ENCODE results near the gene ZNF462. TPM values are rescaled to one million over a fixed set of nuclear protein-coding genes. Genes with fewer than 3 reads are reported as not detected.

The ZNF462 gene
- total and polyA plus RNA-seq, 2 experiments from 2014 or later, result 40.0 to 101 TPM

- Histone ChIP-seq H3K27ac (ENCODE audit: low read depth) (peak overlapping the region; percentile 93), H3K27me3 (ENCODE audit: insufficient read depth) (no peaks in the 10 kb centered on the region), H3F3A (replicated peaks; ENCODE audit: low read depth) (no peaks in the 10 kb centered on the region), H3K4me2 (peak overlapping the region; percentile 33), H3K79me2 (replicated peaks; ENCODE audit: insufficient read depth) (peaks cover 100% of the 10 kb centered on the region), H3K4me3 (no peak overlapping the region), H2AFZ (no peak overlapping the region), H3K9me2 (ENCODE audit: insufficient read depth) (0 out of 2 replicates have a peak, but pooled peaks cover 5% of the 10 kb centered on the region), H4K20me1 (replicated peaks; ENCODE audit: insufficient read depth) (peaks cover 19% of the 10 kb centered on the region), H3K36me3 (ENCODE audit: insufficient read depth) (no peaks in the 10 kb centered on the region; the same call in 1 of the 2 replicates), H3K4me1 (ENCODE audit: insufficient read depth) (peaks cover 69% of the 10 kb centered on the region)
- peak; percentile 26 for ATAC-seq
- TF ChIP-seq NANOG (IDR thresholded peaks at IDR 0.05; ENCODE audit: borderline replicate concordance), result no peak
- no peak for TF ChIP-seq REST (IDR thresholded peaks at IDR 0.05; ENCODE audit: unreplicated experiment)
- TF ChIP-seq ZNF462 (CRISPR knock-in tag; IDR thresholded peaks at IDR 0.05), result no peak
- no peak for TF ChIP-seq CREB1 (CRISPR knock-in tag; IDR thresholded peaks at IDR 0.05; ENCODE audit: low read depth)
- TF ChIP-seq JUNB (IDR thresholded peaks at IDR 0.05; ENCODE audit: unreplicated experiment), result no peak
- TF ChIP-seq EZH2 (IDR thresholded peaks at IDR 0.05; ENCODE audit: low read depth, unreplicated experiment), result no peak
- TF ChIP-seq, protein P1, sequence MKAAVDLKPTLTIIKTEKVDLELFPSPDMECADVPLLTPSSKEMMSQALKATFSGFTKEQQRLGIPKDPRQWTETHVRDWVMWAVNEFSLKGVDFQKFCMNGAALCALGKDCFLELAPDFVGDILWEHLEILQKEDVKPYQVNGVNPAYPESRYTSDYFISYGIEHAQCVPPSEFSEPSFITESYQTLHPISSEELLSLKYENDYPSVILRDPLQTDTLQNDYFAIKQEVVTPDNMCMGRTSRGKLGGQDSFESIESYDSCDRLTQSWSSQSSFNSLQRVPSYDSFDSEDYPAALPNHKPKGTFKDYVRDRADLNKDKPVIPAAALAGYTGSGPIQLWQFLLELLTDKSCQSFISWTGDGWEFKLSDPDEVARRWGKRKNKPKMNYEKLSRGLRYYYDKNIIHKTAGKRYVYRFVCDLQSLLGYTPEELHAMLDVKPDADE (IDR thresholded peaks at IDR 0.05), result no peak
- TF ChIP-seq POLR2AphosphoS5 (IDR thresholded peaks at IDR 0.05; ENCODE audit: low read depth), result no peak
- TF ChIP-seq EZH2phosphoT487 (IDR thresholded peaks at IDR 0.05; ENCODE audit: unreplicated experiment), result no peak
- no peak for TF ChIP-seq ZNF114 (CRISPR knock-in tag; IDR thresholded peaks at IDR 0.05)
- TF ChIP-seq, protein P2, sequence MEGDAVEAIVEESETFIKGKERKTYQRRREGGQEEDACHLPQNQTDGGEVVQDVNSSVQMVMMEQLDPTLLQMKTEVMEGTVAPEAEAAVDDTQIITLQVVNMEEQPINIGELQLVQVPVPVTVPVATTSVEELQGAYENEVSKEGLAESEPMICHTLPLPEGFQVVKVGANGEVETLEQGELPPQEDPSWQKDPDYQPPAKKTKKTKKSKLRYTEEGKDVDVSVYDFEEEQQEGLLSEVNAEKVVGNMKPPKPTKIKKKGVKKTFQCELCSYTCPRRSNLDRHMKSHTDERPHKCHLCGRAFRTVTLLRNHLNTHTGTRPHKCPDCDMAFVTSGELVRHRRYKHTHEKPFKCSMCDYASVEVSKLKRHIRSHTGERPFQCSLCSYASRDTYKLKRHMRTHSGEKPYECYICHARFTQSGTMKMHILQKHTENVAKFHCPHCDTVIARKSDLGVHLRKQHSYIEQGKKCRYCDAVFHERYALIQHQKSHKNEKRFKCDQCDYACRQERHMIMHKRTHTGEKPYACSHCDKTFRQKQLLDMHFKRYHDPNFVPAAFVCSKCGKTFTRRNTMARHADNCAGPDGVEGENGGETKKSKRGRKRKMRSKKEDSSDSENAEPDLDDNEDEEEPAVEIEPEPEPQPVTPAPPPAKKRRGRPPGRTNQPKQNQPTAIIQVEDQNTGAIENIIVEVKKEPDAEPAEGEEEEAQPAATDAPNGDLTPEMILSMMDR (conservative IDR thresholded peaks at IDR 0.05; ENCODE audit: low read depth in 2 of 2), result no peak
- TF ChIP-seq ZNF331 (CRISPR knock-in tag; IDR thresholded peaks at IDR 0.05; ENCODE audit: low read depth), result no peak
- no peak for TF ChIP-seq STAT1 (IDR thresholded peaks at IDR 0.05; ENCODE audit: unreplicated experiment)
- H3K27me3 Mint-ChIP-seq (ENCODE audit: insufficient read depth, low read depth, poor library complexity), result no peaks in the 10 kb centered on the region
- H3K36me3 Mint-ChIP-seq (ENCODE audit: low read depth), result peaks cover 23% of the 10 kb centered on the region
- H3K9me3 Mint-ChIP-seq, result no peaks in the 10 kb centered on the region
- peak; percentile 24 for DNase-seq (ENCODE audit: low spot score)
- H3K27ac Mint-ChIP-seq, result peak overlapping the region; percentile 84
- H3K4me3 Mint-ChIP-seq, result no peak overlapping the region; the same call in 2 of the 3 replicates
- H3K4me1 Mint-ChIP-seq, result peaks cover 79% of the 10 kb centered on the region
These were observed 26.2 kb downstream of the ZNF462 start for GRCh38 chr9:106889061-106889590.
